ENCODE data around the gene BIN2.
"Not testable (repeated sequence)": the region's sequence is repeated elsewhere in the genome, so short reads cannot be mapped to it uniquely, and the experiment has no call there.

The BIN2 gene

GRCh38 chr12:51307655-51308593 is 16.1 kb downstream of the BIN2 start:
- no peak for DNase-seq

- DNase-seq, result peak; percentile 64
These were observed 17.5 kb downstream of the BIN2 start for GRCh38 chr12:51306507-51306906.

- DNase-seq, result not testable (repeated sequence)
These were observed 23.2 kb downstream of the BIN2 start for GRCh38 chr12:51300768-51301167.

GRCh38 chr12:51295651-51296050 is 28.3 kb downstream of the BIN2 start:
- DNase-seq, result no peak

GRCh38 chr12:51294097-51294496 is 29.9 kb downstream of the BIN2 start:
- not testable (repeated sequence) for DNase-seq

DNA sequence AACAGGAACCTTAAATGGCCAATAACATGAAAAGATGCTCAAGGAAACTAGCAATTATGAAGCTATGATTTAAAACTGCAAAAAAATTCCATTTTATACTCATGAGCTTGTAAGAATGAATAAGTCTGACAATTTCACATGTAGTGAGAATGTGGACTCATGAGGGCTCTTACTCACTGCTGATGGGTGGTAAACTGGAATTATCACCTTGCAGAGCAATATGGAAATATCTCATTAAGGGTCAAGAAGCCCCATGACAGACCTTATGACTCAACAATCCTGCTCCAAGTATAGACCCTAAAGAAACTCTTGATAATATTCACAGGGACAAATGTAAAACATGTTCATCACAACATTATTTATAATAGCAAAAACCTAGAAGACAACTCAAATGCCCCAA is 30.3 kb downstream of the BIN2 start:
- DNase-seq, result no peak

DNA sequence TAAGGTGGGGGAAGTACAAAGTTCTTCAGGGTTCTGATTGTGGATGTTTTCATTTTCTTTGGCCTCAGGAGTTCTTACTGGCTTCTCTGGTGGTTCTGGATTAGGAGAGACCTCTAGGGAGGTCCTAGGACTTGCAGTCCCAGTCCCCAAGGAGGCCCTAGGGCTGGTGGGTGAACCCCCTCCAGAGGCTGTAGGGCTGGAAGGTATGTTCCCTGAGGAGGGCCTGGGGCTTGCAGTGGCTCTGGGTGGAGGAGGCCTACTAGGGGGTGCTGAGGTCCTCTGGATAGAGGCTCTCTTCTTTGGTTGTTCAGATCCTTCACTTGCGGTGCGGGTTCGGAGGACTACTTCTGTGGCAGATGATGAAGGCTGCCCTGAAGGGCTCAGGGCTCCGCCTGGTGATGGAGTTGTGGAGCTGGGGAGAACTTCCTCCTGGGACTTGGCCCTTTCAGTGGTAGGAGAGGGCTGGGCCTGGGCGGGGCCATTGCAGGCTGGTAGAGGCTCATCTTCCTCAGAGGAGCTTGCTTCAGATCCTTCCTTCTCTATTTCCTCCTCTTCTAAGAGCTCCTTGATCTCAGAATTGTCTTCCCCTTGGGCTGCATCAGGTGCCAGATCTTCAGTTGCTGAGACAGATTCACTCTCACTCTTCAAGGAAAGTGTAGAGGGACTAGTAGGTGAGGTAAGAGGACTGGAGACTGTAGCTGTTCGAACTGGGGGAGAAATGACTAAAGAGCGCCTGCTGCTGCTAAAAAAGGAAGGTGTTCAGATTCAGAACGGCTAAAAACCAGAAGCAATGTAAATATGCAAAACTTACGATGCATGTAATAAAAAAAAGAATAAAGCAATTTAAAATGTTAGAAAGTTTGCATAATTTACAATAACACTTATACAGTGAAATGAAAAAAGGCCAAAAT is 32.1 kb downstream of the BIN2 start:
- peak; percentile 88 for DNase-seq

DNA sequence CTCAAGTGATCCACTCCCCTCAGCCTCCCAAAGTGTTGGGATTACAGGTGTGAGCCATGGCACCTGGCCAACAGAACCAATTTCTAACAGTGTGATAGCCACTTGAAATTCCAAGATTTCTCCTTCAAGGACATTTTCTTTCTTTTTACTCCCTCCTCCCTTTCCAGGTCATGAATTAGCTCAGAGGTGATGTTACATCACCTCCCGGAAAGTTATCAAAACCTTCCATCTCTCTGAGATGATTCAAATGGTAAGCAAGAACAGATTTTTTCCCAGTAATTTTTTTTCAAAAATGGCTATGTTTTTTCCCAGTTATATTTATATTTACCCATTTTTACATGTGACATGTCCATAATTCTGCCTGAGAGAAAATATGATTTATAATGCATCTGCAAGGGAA is 38.1 kb downstream of the BIN2 start:
- no peak for DNase-seq

DNA sequence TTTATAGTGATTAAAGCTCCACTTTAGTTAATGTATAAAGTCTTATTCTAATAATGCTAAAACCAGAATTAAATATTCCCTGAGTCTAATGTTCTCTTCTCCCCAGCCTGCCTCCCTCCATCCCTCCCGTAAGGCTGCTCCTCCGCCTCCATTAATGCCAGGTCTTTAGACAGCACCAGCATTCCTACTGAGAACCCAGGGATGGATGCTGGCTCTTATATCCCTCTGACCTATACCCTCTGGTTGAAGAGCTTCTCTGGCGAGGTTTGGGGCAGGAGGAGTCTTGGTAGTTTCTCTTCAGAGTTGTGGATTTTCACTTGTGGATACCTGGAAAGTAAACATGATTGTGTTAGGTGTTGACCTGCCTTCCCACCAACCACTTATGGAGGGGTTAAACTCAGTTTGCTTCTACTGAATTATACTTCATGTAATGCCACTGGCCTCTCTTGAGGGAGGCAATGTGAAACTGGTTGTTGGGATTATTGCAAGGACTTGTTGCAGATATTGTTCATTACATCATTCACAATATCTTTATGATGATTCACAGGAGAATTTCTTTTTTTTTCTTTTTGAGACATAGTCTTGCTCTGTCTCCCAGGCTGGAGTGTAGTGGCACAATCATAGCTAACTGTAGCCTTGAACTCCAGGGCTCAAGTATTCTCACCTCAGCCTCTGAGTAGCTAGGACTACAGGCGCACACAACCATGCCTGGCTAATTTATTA is 42.6 kb downstream of the BIN2 start:
- no peak for DNase-seq

DNA sequence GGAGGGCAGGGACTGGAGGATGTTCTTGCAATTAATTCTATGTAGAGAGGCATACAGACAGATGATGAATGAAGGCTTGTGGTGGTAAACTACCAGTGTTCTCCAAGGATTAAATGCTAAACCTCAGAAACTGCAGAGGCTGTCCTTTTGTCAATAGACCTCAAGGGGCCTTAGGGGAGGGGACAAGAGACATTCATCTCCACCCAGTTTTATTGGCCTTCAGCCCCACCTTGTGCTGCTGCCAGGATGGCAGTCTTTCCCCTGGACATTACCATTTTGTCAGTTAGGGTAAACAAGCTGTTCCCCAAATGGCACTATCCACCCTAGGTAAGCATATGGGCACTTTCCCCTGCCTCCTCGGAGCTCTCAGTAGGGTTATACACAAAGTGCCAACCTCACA is 48.9 kb downstream of the BIN2 start:
- DNase-seq, result no peak

DNA sequence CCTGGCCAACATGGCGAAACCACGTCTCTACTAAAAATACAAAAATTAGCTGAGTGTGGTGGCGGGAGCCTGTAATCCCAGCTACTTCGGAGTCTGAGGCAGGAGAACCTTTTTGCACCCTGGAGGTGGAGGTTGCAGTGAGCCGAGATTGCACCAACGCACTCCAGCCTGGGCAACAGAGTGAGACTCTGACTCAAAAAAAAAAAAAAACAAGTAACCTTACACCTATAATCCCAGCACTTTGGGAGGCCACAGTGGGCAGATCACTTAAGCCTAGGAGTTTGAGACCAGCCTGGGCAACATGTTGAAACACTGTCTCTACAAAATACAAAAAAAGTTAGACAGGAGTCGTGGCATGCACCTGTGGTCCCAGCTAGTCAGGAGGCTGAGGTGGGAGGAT is 51.2 kb downstream of the BIN2 start:
- DNase-seq, result not testable (repeated sequence)

DNA sequence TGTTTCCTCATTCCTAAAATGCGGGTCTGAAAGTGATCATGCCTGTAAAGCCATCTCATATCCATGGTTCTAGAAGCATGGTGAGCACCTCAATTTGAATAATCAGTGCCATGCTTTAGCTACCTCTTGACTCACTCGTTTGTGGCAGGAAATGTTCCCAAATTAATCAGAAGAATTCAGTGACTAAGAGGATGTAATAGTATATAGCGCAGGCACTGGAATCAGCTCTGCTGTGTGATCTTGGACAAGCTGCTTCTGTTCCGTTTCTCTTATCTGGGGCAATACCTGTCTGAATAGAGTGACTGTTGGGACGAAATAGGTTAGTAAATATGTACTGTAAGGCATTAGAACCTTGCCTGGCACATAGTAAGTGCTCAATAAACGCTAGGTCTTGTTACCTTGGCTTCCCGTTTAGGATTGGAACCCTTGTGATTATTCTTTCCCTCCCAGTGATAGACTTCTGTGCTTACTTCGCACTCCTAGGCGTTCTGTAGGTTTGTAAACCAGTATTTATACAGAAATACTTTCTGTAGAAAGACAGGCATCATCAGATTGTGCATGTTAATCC is 52.9 kb downstream of the BIN2 start:
- DNase-seq, result peak; percentile 20

DNA sequence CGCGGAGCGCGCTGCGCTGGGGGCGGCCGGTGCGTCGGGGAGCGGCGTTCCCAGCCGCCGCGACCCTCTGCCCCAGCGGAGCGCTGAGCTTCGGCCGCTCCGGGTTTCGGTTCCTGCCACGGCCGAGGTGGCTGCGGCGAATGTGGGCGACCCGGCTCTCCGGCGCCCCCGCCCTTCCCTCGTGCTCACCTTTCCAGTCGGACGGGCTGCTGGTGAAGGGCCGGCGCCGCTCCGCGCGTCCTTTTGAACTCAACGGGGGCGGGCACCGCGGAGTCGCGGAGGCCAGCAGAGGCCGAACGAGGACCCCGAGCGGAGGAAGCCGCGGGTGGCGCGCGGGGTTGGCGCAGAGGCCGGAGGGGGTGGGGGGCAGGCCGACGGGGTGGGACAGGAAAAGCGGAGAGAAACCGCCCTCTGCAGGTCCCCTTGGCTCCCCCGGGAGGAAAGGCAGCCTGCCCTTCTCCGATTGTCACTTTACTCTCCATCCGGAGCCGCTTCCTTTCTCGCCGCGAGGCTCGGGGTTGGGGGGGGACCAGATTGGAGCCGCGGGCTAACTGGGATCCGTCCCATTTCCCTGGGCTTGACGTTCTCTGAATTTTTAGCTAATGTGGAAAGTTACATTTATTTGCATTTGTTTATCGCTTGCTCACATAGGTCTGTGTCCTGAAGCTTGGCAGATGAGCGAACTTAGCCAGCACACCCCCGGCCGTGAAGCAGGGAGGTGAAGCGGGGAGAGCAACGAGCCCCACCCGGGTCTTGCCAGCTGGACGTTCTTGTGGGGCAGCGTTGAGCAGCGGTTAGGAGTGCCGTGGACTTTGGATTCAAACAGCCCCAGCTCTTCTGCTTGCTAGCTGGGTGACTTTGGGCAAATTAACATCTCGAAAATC is 53.7 kb downstream of the BIN2 start, which contains the start of gene SMAGP:
Gene SMAGP, minus strand, starts transcription at position 349 of the 884 bp plus-strand sequence. CDS start 1,137 bp downstream, outside the sequence.
- DNase-seq, result no peak

DNA sequence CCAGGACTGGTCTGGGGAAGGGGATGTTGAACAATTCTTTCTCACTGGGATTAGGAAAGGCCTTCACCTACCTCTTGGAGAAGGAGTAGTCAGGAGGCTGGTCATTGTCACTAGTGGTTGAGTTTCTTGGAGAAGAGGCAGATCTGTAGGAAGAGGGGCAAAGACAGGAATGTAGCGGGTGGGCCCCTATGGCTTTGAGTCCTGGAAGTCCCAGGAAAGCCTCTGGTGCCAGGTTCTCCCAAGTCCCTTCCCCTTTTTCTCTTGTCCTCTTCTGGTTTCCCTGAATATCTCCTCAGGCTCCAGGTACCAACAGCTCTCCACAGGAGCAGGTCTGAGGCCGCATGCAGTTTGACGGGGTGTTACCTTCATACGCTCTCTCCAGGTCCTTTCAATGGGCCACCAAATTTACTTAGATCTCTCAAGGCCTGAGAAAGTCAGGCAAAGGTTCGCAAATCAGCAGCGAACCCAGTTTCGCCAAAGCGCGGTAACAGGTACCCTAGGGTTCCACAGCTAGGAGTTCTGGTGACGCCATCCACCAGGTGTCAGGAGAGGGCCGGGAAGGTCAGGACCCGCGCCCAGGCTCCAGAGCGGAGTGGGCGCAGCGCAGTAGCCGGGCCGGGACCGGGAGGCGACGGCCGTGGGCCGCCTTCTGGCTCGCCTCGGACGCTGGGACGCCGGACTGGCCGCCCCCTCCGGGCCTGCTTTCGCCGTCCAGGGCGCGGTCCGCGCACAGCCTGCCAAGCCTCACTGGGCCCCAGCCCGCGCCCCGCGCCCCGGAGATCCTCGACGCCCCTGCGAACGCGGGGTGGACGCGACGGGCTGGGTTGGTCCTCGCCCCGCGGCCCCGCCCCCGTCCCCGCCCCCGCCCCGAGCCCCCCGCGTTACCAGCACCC is 54.6 kb downstream of the BIN2 start:
- no peak for DNase-seq

GRCh38 chr12:51265024-51265423 is 59.0 kb downstream of the BIN2 start:
- no peak for DNase-seq

DNA sequence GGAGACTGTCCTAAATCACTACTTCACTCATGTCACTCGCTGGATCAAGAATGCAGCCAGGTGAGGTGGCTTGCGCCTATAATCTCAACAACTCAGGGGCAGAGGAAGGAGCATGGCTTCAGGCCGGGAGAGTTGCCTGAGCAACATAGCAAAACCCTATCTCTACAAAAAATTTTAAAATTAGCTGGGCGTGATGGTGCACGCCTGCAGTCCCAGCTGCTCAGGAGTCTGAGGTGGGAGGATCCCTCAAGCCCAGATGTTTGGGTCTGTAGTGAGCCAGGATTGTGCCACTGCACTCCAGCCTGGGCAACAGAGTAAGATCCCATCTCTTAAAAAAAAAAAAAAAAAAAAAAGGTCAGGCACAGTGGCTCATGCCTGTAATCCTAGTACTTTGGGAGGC is 59.7 kb downstream of the BIN2 start:
- DNase-seq, result no peak

GRCh38 chr12:51263341-51263740 is 60.6 kb downstream of the BIN2 start:
- no peak for DNase-seq

- peak; percentile 65 for DNase-seq
These were observed 61.2 kb downstream of the BIN2 start for GRCh38 chr12:51262758-51263177.

GRCh38 chr12:51259600-51259999 is 64.4 kb downstream of the BIN2 start:
- DNase-seq, result not testable (repeated sequence)

DNA sequence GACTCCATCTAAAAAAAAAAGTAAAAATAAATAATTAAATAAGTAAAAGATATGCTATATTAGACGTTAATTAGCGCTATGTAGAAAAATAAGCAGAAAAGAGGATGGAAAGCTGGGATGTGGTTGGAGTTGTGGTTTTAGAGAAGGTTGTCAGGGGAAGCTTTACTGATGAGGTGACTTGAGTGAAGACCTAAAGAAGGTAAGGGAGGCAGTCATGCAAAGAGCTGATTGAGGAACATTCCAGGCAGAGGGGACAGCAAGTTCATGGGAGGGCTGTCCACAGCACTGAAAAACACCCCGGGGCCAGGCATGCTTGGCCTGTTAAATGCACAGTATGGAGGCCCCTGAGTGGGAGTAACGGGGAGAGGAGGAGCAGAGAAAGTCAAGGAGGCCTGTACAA is 69.4 kb downstream of the BIN2 start:
- DNase-seq, result no peak

Data from MV-4-11 (cell line).